DOHH2 (cell line): ENCODE measurements around the gene LARP1B.
"Not testable (repeated sequence)": the region's sequence is repeated elsewhere in the genome, so short reads cannot be mapped to it uniquely, and the experiment has no call there.

ENCODE experiments used
- EZH2phosphoT487 ChIP-seq: fragments of 200-600 bp; sonication (generic); IDR thresholded peaks from 2 replicates; pipeline ENCODE4 v1.6.1; 2017; ENCODE audit warnings: borderline replicate concordance, mild to moderate bottlenecking, antibody characterized with exemption, low read length, moderate library complexity, mixed read lengths
- TF ChIP-seq, protein P1 (sequence below): fragments of 200-600 bp; sonication (generic); IDR thresholded peaks from one replicate; pipeline ENCODE4 v1.5.1; 2014; ENCODE audit warnings: antibody characterized with exemption, mild to moderate bottlenecking, low read depth, low read length; ENCODE audit not compliant: poor library complexity, severe bottlenecking

- TF ChIP-seq, protein P1, sequence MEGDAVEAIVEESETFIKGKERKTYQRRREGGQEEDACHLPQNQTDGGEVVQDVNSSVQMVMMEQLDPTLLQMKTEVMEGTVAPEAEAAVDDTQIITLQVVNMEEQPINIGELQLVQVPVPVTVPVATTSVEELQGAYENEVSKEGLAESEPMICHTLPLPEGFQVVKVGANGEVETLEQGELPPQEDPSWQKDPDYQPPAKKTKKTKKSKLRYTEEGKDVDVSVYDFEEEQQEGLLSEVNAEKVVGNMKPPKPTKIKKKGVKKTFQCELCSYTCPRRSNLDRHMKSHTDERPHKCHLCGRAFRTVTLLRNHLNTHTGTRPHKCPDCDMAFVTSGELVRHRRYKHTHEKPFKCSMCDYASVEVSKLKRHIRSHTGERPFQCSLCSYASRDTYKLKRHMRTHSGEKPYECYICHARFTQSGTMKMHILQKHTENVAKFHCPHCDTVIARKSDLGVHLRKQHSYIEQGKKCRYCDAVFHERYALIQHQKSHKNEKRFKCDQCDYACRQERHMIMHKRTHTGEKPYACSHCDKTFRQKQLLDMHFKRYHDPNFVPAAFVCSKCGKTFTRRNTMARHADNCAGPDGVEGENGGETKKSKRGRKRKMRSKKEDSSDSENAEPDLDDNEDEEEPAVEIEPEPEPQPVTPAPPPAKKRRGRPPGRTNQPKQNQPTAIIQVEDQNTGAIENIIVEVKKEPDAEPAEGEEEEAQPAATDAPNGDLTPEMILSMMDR = not testable (repeated sequence)
- TF ChIP-seq EZH2phosphoT487 = not testable (repeated sequence)
Measured at GRCh38 chr4:128054907-128055306, 6.2 kb upstream of the LARP1B start.
